GM12874 (cell line): ENCODE measurements around the gene ACOX3.

ENCODE experiments used
- TF ChIP-seq, protein P1 (sequence below): IDR thresholded peaks from 2 replicates; pipeline ENCODE4 v1.5.1; 2011; ENCODE audit warnings: low read depth, mild to moderate bottlenecking, control low read depth, low read length, moderate library complexity; ENCODE audit not compliant: insufficient read depth

ACOX3 gene

DNA sequence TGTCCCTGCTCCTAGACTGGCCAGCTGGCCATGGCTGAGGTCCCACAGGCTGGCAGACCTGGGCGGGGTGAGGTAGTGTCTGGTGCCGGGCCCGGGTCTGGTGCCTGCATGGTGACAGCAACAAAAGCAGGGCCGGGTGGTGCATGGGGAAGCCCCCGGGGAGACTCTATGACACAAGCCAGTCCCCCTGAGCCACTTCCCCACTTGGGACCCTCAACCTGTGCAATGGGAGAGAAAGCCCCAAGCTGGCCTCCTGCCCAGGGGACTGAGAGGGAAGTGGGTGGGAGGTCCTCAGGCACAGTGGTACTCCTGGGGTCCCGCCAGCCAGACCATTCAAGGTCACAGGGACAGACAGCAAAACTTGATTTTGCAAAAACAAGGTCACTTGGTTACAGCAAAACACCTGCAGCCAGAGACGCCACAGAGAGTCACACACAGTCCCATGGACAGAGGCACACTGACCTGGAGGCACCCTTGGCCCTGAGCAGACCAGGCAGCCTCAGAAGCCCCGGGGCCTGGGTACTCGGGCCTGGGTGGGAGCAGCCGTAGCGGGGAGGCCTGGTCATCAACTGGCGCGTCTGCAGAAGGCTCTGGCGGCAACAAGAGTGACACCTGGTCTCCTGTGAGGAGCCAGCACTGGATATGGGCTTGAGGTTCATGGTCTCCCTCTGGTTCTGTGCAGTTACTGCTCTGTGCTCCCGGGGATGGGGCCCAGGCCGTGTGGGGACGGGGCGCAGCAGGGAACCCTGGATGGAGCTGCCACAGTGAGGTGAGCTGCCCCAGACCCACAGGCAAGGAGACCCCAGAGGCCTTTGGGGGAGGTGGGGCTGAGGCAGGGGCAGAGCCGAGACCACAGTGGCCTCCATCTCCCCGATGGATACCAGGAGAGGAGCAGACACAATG, 110.4 kb downstream of the ACOX3 start:
- TF ChIP-seq, protein P1, sequence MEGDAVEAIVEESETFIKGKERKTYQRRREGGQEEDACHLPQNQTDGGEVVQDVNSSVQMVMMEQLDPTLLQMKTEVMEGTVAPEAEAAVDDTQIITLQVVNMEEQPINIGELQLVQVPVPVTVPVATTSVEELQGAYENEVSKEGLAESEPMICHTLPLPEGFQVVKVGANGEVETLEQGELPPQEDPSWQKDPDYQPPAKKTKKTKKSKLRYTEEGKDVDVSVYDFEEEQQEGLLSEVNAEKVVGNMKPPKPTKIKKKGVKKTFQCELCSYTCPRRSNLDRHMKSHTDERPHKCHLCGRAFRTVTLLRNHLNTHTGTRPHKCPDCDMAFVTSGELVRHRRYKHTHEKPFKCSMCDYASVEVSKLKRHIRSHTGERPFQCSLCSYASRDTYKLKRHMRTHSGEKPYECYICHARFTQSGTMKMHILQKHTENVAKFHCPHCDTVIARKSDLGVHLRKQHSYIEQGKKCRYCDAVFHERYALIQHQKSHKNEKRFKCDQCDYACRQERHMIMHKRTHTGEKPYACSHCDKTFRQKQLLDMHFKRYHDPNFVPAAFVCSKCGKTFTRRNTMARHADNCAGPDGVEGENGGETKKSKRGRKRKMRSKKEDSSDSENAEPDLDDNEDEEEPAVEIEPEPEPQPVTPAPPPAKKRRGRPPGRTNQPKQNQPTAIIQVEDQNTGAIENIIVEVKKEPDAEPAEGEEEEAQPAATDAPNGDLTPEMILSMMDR = no peak

DNA sequence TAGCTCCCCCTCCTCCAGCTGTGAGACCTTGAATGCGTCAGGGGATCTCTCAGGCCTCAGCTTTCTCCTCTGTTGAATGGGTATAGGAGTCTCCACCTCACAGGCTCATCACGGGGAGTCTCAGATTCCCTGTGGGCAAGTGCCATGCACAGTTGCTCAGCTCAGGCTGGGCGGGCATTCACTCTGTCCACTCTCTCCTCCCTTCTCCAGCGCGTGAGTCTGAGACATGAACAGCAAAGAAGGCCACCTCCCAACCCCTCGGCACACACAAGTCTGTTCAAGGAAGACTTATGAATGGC, 111.0 kb downstream of the ACOX3 start:
- TF ChIP-seq, protein P1 = no peak

DNA sequence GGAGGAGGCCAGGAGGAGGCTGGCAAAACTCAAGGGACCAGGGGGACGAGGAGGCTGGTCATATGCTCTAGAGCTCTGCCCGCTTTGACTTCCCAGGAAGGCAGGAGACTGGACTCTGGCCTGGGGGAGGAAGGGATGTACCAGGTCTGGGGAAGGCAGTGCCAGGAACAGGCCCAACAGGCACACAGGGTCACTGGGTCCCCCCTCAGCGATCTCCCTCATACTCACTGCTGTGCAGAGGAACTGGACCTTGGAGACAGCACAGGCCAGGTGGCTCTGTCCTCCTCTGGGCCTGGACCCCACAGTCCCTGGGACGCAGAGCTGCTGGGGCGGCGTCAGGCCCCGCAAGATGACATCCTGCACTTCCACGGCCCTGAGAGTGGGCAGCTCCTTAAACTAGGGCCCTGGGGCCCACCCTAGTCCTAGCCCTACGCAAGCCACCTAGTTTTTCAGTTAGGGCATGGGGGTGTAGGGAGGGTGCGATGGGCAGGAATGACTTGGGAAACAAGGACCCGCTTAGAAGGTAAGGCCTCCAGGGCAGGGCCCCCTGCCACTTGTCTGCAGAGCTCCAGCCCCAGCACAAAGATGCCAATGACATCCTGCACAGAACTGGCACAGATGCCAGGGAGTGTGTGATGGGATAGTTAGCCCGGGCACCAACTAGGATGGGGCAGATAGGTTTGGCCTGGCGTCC, 111.5 kb downstream of the ACOX3 start:
- TF ChIP-seq, protein P1 = no peak

- TF ChIP-seq, protein P1 = no peak
Observed at GRCh38 chr4:8328456-8328855, 112.1 kb downstream of the ACOX3 start.

DNA sequence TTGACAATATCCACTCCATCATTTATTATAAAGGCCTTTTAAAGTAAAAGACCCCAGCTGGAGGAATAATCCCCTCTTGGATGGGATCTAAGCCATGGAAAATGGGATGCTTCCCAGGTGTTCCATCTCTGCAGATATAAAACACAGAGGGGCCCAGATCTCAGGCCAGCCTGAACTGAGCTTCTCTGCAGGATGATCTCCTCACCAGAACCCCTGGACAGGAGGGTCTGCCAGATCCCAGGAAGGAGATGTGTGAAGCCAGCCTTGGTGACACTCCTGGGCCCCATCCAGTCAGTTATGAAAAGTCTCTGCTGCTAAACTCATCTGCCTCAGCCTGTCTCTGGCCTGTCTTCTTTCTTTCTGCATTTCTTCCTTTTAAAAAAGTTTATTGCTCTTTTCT, 114.3 kb downstream of the ACOX3 start:
- TF ChIP-seq, protein P1 = no peak

GRCh38 chr4:8325291-8325973, 115.1 kb downstream of the ACOX3 start:
- TF ChIP-seq, protein P1 = no peak

GRCh38 chr4:8324640-8325239, 115.8 kb downstream of the ACOX3 start:
- TF ChIP-seq, protein P1 = no peak
